A204.1 (cell line): ENCODE data around the gene ASCC3.
A peak's percentile ranks its signal among the peaks of the same experiment; 100 is the strongest.

Experiments
- FAIRE-seq: peaks from 2 replicates; lab custom pipeline; 2012; peaks lifted over from hg19 to GRCh38; lab: Jason Lieb, UNC

The ASCC3 gene

GRCh38 chr6:100719883-100720682 is 161.0 kb downstream of the ASCC3 start:
- FAIRE-seq: peak; percentile 94

DNA sequence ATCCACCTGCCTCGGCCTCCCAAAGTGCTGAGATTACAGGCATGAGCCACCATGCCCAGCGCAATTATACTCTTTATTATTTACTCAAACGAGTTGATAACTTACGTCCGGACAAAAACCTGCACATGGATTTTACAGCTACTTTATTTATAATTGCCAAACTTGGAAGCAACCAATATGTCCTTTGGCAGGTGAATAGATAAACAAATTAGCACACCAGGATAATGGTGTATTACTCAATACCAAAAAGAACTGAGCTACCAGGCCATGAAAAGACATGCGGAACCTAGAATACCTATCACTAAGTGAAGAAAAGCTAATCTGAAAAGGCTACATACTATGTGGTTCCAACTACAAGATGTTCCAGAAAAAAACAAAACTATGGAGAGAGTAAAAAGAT is 168.1 kb downstream of the ASCC3 start:
- FAIRE-seq: no peak

DNA sequence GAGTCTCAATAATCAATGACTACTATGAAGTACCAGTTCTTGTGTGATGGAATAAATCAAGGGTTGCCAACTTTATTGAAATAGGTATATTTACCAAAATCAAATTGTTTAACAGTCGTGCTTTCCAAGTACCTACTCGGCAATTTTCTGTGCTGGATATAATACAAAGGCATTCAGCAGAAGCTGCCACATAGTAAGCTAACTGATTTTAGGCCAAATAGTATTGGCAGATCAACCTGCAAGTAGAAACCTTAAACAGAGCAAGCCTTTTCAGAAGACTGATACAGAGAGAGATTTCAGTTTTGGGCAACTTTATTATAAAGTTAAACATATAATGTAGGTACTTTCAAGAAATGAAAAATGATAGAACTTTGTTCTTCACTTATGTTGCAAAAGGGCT is 174.6 kb downstream of the ASCC3 start:
- no peak for FAIRE-seq

DNA sequence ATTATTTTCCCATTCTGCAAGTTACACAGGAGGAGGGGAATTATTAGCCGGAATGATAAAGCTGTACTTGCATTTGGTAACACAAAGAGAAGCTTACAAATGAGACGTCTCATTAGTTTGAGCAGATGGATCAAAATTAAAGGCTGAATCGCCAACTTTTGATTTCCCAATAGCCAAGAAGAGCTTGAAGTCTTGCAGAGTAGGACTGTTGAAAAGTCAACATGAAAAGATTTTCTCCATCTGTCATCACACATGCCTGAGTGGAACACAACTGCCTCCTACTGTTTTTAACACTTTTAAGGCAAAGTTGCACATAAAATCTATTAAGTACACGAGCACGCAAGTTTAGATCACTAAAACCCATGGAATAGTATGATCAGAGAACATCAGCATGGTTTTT is 176.2 kb downstream of the ASCC3 start:
- FAIRE-seq: no peak

DNA sequence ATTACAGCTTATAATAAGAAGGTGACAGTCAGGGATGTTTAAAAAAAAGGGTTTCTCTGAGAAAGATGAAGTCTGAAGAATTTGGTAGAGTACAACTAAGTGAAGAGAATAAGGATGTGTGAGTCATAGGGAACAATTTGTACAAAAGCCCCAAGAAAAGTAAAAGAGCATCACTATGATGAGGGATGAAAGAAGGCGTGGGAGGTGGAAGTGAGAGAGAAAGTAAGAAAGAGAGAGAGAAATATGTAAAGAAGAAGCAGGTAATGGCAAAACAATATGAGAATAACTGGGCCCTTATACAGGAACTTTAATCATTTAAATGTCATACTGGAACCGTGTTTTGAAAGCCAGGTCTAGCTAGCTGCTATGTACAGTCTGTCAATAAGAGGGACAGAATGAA is 179.4 kb downstream of the ASCC3 start:
- no peak for FAIRE-seq

DNA sequence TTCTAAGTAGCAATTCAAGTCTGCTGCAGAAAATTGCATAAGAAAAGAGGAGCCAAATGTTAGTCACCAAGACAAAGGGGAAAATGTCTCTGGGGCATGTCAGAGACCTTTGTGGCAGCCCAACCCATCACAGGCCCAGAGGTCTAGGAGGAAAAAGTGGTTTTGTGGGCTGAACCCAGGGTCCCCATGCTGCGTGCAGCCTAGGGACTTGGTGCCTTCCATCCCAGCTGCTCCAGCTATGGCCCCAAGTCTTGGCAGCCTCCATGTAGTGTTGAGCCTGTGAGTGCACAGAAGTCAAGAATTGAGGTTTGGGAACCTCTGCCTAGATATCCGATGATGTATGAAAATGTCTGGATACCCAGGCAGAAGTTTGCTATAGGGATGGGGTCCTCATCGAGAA is 181.1 kb downstream of the ASCC3 start:
- no peak for FAIRE-seq

DNA sequence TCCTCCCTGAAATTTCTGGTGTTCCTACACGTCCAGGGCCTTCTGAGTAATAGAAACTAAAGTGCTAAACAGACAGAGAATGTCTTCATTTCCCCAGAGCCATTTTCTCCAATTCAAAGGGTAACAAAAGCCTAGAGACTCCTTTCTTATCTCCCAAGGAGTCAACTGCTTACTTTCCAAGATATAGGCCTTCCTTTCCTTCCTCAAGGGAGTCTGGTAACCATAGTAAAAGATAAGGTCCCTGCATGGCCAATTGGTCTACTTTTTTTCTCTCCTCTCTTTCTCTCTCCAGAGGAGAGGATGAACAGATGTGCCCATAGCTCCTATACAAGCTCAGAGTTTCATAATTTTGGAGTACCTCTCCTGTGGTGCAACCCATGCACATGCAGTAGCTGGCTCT is 185.7 kb downstream of the ASCC3 start:
- no peak for FAIRE-seq

GRCh38 chr6:100693249-100693927 is 187.7 kb downstream of the ASCC3 start:
- no peak for FAIRE-seq

DNA sequence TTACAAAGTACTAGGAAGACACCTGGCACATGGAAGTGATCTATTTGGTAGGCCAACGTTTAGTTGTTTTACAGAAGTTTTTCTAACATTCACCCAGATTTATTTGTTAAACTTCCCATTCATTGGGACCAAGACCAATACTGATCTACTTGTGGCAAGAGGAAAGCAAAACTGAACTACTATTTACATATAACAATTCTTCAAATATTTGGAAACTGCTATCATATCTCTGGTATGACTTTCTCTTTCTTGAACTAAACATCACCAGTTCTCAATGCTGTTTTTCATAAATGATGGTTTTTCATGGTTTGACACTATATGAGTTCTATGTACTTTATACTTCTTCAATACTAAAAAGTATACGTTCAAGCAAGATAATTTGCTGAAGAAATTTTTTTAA is 189.2 kb downstream of the ASCC3 start:
- no peak for FAIRE-seq

DNA sequence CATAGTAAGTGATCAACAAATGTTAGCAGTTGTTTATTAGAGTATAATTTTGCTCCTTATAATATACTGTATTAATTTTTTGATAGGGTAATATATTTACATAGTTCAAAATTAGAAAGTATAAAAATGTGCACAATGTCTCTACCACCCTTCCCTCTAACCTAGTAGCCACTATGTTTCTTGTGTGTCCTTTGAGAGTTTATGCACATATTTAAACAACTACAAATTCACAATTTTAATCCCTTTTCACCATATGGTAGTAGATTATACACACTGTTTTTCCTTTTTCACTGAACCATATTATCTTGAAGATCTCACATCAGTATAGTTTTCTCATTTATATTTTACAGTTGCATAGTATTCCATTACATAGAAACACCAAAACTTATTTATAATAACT is 194.9 kb downstream of the ASCC3 start:
- FAIRE-seq: no peak

DNA sequence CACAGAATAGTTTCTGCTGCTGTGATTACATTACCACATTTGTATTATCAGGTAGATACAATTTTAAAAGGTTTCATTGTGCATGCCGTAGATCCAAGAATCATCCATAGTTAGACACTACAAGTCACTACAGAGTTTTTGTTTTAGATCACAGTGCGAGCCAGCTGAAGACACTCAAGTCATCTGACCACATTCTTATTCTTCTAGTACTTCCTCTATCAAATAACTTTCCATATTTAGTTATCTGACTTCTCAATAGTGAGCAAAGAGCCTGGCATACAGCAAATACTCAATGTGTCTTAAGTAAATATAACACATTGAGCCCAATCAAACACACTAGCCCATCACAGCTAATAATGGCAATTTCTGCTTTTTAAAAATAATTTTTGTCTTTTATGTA is 195.4 kb downstream of the ASCC3 start:
- no peak for FAIRE-seq

DNA sequence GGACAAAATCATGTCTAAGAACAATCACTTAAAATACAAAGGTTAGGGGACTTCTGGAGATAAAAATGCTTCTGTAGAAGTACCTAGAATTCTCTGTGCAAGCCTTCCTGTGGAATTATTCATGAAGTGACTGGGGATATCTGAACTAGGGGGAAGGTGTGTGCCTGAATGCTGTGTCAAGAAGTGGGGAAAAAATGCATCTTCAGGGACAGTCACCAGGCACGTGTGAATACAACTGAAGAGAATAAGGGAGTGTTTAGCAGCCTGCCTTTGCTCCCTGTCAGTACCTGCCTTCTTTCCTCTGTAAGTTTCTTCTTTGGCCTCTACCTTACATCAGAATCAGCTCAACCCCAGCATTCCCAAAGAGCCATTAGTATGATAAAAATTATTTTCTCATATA is 201.0 kb downstream of the ASCC3 start:
- no peak for FAIRE-seq

DNA sequence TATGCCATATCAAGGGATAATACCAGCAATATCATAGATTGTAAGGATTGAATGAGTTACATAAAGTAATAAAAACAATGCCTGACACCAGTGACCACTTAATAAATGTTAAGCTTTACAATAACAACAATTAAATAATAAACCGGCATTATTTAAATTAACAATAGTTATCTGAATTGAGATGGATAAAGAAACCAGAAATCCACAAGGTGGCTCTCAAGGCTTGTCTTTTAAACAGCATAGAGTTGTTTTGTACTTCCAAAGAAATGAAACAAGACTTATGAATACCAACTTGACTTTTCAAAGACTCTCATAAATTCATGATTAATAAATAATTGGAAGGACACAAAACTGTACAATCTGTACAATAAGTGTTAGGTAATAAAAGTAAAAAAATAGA is 203.1 kb downstream of the ASCC3 start:
- peak; percentile 90 for FAIRE-seq

GRCh38 chr6:100677240-100677639 is 203.9 kb downstream of the ASCC3 start:
- no peak for FAIRE-seq

DNA sequence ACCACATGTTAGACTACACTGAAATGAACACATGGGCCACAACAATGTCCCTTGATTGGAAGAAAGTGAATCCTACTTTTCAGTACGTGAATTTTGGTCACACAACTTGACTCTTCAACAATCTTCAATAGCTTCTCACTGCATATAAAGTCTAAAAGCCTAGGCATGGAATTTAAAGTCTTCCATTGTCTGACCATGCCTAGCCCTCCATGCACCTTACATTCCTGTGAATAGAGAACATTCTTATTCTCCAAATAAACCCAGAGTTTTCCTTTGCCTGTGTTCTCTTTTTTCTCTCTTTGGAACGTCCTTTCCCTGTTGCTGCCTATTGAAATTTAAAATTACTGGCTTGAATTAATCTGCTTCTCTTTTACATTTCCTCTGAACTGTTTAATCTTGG is 207.5 kb downstream of the ASCC3 start:
- FAIRE-seq: no peak

GRCh38 chr6:100671740-100672139 is 209.4 kb downstream of the ASCC3 start:
- FAIRE-seq: no peak

DNA sequence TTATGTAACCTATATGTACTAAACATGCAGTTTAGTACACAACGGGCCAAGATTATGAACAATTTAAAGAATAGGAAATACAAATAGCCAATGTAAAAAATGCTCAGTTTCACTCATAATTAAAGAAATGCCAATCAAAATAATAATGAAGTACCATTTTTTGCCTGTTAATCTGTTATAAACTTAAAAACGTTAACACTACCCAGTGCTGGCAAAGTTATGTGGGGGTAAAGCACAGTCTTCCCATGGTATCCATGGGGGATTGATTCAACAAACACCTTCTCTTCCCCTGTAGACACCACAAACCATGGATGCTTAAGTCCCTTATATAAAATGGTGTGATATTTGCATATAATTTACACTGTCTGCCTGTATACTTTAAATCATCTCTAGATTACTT is 211.1 kb downstream of the ASCC3 start:
- FAIRE-seq: no peak

DNA sequence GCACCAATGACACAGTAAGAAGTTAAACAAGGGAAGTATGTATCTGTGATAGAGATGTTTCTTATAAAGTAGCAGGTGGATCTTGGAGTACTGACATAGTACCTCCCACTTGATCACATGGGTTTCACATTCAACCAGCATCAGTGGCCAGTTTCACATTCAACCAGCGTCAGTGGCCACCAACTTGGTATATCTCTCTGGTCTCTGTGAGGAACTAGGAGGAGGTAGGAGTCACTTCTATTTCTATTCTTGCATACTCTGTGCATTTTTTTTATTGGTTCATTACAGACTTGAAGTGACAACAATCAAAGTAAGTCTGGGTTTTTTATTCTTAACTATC is 216.1 kb downstream of the ASCC3 start:
- FAIRE-seq: no peak

GRCh38 chr6:100664274-100665040 is 216.7 kb downstream of the ASCC3 start:
- FAIRE-seq: peak; percentile 97

GRCh38 chr6:100663219-100663863 is 217.8 kb downstream of the ASCC3 start:
- no peak for FAIRE-seq

DNA sequence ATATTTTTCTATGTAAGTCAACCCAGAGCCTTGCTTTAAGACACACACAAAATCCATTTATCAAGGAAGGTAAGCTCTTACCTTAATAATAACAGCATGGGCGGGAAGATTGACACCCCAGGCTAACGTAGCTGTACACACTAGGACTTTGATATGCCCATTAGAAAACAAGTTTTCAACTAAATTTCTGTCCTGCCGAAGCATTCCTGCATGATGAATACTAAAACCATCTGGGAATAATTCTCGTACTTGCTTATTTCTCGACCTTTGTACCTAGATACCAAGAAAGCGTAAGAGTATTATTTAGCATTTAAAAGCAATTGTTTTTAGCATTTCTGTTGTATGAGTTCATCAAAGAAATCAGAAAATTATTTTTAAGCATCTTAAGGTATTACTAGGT is 218.9 kb downstream of the ASCC3 start:
- no peak for FAIRE-seq

- FAIRE-seq: no peak
Observed at GRCh38 chr6:100658486-100658885, 222.6 kb downstream of the ASCC3 start.
